Kidney epithelial cell (primary cell): ENCODE data around the gene AIF1L. TPM values are rescaled to one million over a fixed set of nuclear protein-coding genes. Genes with fewer than 3 reads are reported as not detected.

Source experiments
- DNase-seq: peaks from one replicate; pipeline ENCODE4 v3.0.0-alpha.2; 2010; ENCODE audit warnings: low read depth
- H3K27me3 ChIP-seq: 2 replicates; pipeline ENCODE4 v1.6.0; 2011; ENCODE audit warnings: low read length; ENCODE audit not compliant: control insufficient read depth, insufficient read depth
- H3K36me3 ChIP-seq: 2 replicates; pipeline ENCODE4 v1.5.1; 2011; ENCODE audit warnings: low read length; ENCODE audit not compliant: control insufficient read depth, insufficient read depth
- H3K4me3 ChIP-seq: 2 replicates; pipeline ENCODE4 v1.5.1; 2011; ENCODE audit warnings: low read depth, mild to moderate bottlenecking, control low read depth, low read length
- CTCF ChIP-seq: IDR thresholded peaks from 2 replicates; pipeline ENCODE4 v1.5.1; 2011; ENCODE audit warnings: mild to moderate bottlenecking, moderate library complexity, low read length, control low read depth, inconsistent platforms; ENCODE audit not compliant: insufficient read depth, poor library complexity, severe bottlenecking
- total RNA-seq: library from RNA; depleted of rRNA; stranded (reverse); fragments of >200 nt; gene quantifications from 2 replicates; pipeline ENCODE4 v1.2.3, GENCODE V29; 2015

Gene AIF1L
- total RNA-seq, 1 donor from 2014 or later, result 58.4 TPM

DNA sequence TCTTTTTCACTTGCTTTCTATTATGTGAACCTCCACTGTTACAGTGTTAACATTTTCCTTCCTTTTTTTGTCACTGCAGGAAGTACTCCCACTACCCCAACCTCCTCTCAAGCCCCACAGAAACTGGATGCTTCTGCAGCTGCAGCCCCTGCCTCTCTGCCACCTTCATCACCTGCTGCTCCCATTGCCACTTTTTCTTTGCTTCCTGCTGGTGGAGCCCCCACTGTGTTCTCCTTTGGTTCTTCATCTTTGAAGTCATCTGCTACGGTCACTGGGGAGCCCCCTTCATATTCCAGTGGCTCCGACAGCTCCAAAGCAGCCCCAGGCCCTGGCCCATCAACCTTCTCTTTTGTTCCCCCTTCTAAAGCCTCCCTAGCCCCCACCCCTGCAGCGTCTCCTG is 47.9 kb downstream of the AIF1L start:
- no peak for TF ChIP-seq CTCF
- H3K4me3 ChIP-seq, result no peak overlapping the region
- H3K36me3 ChIP-seq, result peaks cover 1% of the 10 kb centered on the region
- no peaks in the 10 kb centered on the region for H3K27me3 ChIP-seq
- no peak for DNase-seq

DNA sequence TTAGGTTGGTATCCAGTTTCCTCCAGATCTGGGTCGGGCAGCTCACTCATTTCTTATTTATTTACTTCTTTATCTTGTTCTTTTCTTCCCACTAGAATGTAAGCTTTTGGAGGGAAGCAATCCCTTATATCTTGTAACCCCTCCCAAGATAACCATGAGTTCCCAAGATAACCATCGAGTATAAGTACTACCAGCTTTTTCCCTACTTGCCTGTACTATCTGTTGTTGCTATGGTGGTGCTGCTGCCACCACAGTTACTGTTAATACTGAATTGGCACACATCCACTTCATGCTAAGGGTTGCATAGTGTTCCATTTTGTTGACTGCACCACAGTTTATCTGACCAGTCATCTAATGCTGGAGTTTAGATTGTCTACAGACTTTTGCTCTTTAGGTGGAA is 48.9 kb downstream of the AIF1L start:
- peaks cover 1% of the 10 kb centered on the region for H3K36me3 ChIP-seq
- TF ChIP-seq CTCF, result no peak
- no peaks in the 10 kb centered on the region for H3K27me3 ChIP-seq
- no peak for DNase-seq
- H3K4me3 ChIP-seq, result no peak overlapping the region

DNA sequence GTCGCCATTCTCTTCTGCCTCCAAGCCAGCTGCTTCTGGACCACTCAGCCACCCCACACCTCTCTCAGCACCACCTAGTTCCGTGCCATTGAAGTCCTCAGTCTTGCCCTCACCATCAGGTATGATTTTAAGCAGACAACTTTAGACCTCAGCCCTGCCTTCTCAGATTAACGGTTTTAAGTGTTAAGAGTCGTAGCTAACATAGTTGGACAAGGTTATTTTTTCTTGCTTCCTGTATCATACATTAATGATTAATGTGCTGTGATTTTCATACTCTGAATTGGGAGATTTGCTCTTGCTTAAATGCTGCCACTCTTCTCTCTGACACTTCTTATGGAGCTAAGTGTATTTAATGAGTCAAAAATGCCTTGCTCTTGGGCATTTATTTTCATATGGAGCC is 49.9 kb downstream of the AIF1L start:
- no peaks in the 10 kb centered on the region for H3K36me3 ChIP-seq
- H3K4me3 ChIP-seq, result no peak overlapping the region
- no peak for TF ChIP-seq CTCF
- no peaks in the 10 kb centered on the region for H3K27me3 ChIP-seq
- DNase-seq, result no peak

DNA sequence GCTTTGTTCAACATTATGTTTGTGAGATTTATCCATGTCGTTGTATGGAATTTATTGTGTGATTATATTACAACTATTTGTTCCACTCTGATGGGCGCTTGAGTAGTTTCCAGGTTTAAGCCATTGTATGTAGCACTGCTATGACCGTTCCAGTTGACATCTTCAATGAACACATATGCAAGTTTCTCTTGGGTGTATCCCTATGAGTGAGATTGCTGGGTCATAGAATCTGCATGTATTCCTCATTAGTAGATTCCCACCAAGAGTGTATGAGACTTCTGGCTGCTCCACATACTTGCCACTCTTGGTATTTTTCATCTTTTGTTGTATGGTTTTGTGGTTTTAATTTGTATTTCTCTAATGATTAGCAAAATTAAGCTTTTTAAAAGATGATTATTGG is 51.9 kb downstream of the AIF1L start:
- no peak for DNase-seq
- H3K27me3 ChIP-seq, result no peaks in the 10 kb centered on the region
- TF ChIP-seq CTCF, result no peak
- no peaks in the 10 kb centered on the region for H3K36me3 ChIP-seq
- no peak overlapping the region for H3K4me3 ChIP-seq

DNA sequence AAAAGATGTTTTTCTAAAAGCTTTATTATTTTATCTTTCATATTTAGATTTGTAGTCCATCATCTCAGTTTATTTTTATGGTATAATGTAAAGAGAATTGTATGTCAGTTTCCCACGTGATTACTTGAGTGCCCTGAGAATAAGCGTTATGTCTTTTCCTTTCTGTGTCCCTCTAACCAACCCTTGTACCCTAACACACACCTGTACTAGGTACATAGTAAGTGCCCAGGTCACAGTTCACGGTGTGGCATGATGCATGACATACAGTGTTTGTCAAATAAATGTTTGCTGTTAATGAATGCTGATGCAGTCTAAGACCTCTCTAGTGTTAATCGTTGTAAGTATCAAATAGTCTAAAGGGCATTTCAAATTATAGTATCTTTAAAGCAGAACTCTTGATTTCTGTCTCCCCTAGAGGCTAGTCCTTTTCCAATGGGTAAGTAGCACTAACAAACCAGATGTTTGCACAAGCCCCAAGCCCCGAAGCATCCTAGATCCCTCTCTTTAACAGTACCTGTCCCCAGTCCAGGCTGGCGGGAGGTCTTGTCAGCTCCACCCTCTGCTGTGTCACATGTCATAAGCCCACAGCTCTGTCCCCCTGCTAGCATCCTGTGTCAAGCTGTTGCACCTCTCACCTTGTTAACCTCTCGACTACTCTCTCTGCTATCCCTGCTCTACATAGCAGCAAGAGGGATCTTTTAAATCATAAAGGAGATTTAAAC is 52.8 kb downstream of the AIF1L start:
- no peak for TF ChIP-seq CTCF
- DNase-seq, result no peak
- no peak overlapping the region for H3K4me3 ChIP-seq
- no peaks in the 10 kb centered on the region for H3K27me3 ChIP-seq
- H3K36me3 ChIP-seq, result no peaks in the 10 kb centered on the region

DNA sequence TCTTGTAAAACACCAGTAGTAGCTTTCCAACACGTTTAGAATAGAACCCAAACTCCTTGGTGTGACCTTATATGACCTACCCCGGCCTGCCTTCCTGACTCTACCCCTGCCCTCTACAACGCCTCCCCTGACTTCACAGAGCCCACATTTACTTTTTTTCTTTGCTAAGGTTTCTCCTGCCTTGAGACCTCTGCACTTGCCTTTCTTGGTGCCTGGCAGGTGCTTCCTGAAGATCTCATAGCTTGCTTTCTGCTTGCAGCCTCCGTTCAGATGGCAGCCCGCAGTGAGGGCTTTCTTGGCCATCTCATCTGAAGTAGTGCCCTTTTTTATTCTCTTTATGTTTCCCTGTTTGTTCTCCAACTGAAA is 53.3 kb downstream of the AIF1L start:
- H3K36me3 ChIP-seq, result no peaks in the 10 kb centered on the region
- no peaks in the 10 kb centered on the region for H3K27me3 ChIP-seq
- H3K4me3 ChIP-seq, result no peak overlapping the region
- DNase-seq, result no peak
- no peak for TF ChIP-seq CTCF
